Cerebellar nuclear complex (tissue), 1 donor: ENCODE data around the gene RPS23.

Experiments used
- DNase-seq, 2 experiments: peaks; one replicate each; lab custom pipeline; 2025; lab: John Stamatoyannopoulos, UW

The RPS23 gene

GRCh38 chr5:82244854-82245635, 33.1 kb downstream of the RPS23 start:
- DNase-seq, result no peak

- DNase-seq, result no peak
These were observed 34.0 kb downstream of the RPS23 start for GRCh38 chr5:82244151-82244550.

GRCh38 chr5:82234885-82235284, 43.3 kb downstream of the RPS23 start:
- no peak for DNase-seq

GRCh38 chr5:82225525-82226172, 52.5 kb downstream of the RPS23 start:
- DNase-seq, result peak in 1 of 2 experiments; percentile 21
